ENCODE data around the gene NBAS. TPM values are rescaled to one million over a fixed set of nuclear protein-coding genes. Genes with fewer than 3 reads are reported as not detected.
"Not testable (repeated sequence)": the region's sequence is repeated elsewhere in the genome, so short reads cannot be mapped to it uniquely, and the experiment has no call there.

Gene NBAS
- total RNA-seq, 2 experiments from 2014 or later = 31.9 to 32.9 TPM

GRCh38 chr2:15354596-15355366 is 206.4 kb downstream of the NBAS start:
- Mint-ChIP-seq H3K9me3 (no peaks in the 10 kb centered on the region), H3K4me3 (no peak overlapping the region), H3K27ac (no peak overlapping the region), H3K4me1 (no peaks in the 10 kb centered on the region), H3K27me3 (no peaks in the 10 kb centered on the region), H3K36me3 (peaks cover 47% of the 10 kb centered on the region)
- no peak for DNase-seq
- ATAC-seq (ENCODE audit: low read depth) = no peak
- POLR2A ChIA-PET = no interaction called here

- no peak for DNase-seq
- POLR2A ChIA-PET = no interaction called here
- no peak for ATAC-seq (ENCODE audit: low read depth)
- H3K4me1 Mint-ChIP-seq = no peaks in the 10 kb centered on the region
- H3K9me3 Mint-ChIP-seq = no peaks in the 10 kb centered on the region
- no peaks in the 10 kb centered on the region for H3K27me3 Mint-ChIP-seq
- no peak overlapping the region for H3K27ac Mint-ChIP-seq
- H3K36me3 Mint-ChIP-seq = peaks cover 54% of the 10 kb centered on the region
- no peak overlapping the region for H3K4me3 Mint-ChIP-seq
Observed at GRCh38 chr2:15352363-15352762, 208.8 kb downstream of the NBAS start.

- Mint-ChIP-seq H3K9me3 (peaks cover 1% of the 10 kb centered on the region), H3K27ac (no peak overlapping the region), H3K36me3 (peaks cover 57% of the 10 kb centered on the region), H3K4me3 (no peak overlapping the region), H3K27me3 (no peaks in the 10 kb centered on the region), H3K4me1 (no peaks in the 10 kb centered on the region)
- DNase-seq (no peak), ATAC-seq (ENCODE audit: low read depth) (no peak)
- POLR2A ChIA-PET = no interaction called here
Observed at GRCh38 chr2:15348636-15349035, 212.5 kb downstream of the NBAS start.

- DNase-seq (no peak), ATAC-seq (ENCODE audit: low read depth) (no peak)
- Mint-ChIP-seq H3K27me3 (no peaks in the 10 kb centered on the region), H3K9me3 (peaks cover 2% of the 10 kb centered on the region), H3K4me1 (no peaks in the 10 kb centered on the region), H3K4me3 (no peak overlapping the region), H3K36me3 (peaks cover 53% of the 10 kb centered on the region), H3K27ac (no peak overlapping the region)
- POLR2A ChIA-PET = no interaction called here
Observed at GRCh38 chr2:15348045-15348444, 213.1 kb downstream of the NBAS start.

- Mint-ChIP-seq H3K27me3 (no peaks in the 10 kb centered on the region), H3K27ac (no peak overlapping the region), H3K4me3 (no peak overlapping the region), H3K9me3 (peaks cover 3% of the 10 kb centered on the region), H3K36me3 (peaks cover 45% of the 10 kb centered on the region), H3K4me1 (no peaks in the 10 kb centered on the region)
- POLR2A ChIA-PET = no interaction called here
- ATAC-seq (ENCODE audit: low read depth) (no peak), DNase-seq (no peak)
Observed at GRCh38 chr2:15346624-15347023, 214.5 kb downstream of the NBAS start.

GRCh38 chr2:15337996-15338666 is 223.0 kb downstream of the NBAS start:
- Mint-ChIP-seq H3K27me3 (no peaks in the 10 kb centered on the region), H3K9me3 (peaks cover 1% of the 10 kb centered on the region), H3K27ac (no peak overlapping the region), H3K4me1 (peaks cover 7% of the 10 kb centered on the region), H3K4me3 (no peak overlapping the region), H3K36me3 (peaks cover 22% of the 10 kb centered on the region)
- POLR2A ChIA-PET = no interaction called here
- ATAC-seq (ENCODE audit: low read depth) (no peak), DNase-seq (no peak)

GRCh38 chr2:15334644-15335326 is 226.3 kb downstream of the NBAS start:
- no peak for ATAC-seq (ENCODE audit: low read depth)
- POLR2A ChIA-PET = no interaction called here
- H3K4me1 Mint-ChIP-seq = peaks cover 8% of the 10 kb centered on the region
- no peaks in the 10 kb centered on the region for H3K9me3 Mint-ChIP-seq
- no peak overlapping the region for H3K4me3 Mint-ChIP-seq
- no peaks in the 10 kb centered on the region for H3K27me3 Mint-ChIP-seq
- no peak for DNase-seq
- H3K27ac Mint-ChIP-seq = no peak overlapping the region
- peaks cover 13% of the 10 kb centered on the region for H3K36me3 Mint-ChIP-seq

GRCh38 chr2:15331787-15332186 is 229.3 kb downstream of the NBAS start:
- H3K4me3 Mint-ChIP-seq = no peak overlapping the region
- POLR2A ChIA-PET = no interaction called here
- no peak for ATAC-seq (ENCODE audit: low read depth)

GRCh38 chr2:15325296-15325695 is 235.8 kb downstream of the NBAS start:
- no peak overlapping the region for H3K27ac Mint-ChIP-seq
- H3K4me3 Mint-ChIP-seq = no peak overlapping the region
- no peaks in the 10 kb centered on the region for H3K9me3 Mint-ChIP-seq
- POLR2A ChIA-PET = no interaction called here
- peaks cover 28% of the 10 kb centered on the region for H3K36me3 Mint-ChIP-seq
- peaks cover 6% of the 10 kb centered on the region for H3K4me1 Mint-ChIP-seq
- ATAC-seq (ENCODE audit: low read depth) (no peak), DNase-seq (no peak)
- H3K27me3 Mint-ChIP-seq = no peaks in the 10 kb centered on the region

More at GRCh38 chr2:15331787-15332186, 229.3 kb downstream of the NBAS start:
- DNase-seq = no peak
- Mint-ChIP-seq H3K9me3 (no peaks in the 10 kb centered on the region), H3K36me3 (peaks cover 10% of the 10 kb centered on the region), H3K27ac (no peak overlapping the region), H3K27me3 (no peaks in the 10 kb centered on the region), H3K4me1 (peaks cover 8% of the 10 kb centered on the region)

- H3K4me3 Mint-ChIP-seq = no peak overlapping the region
- peaks cover 6% of the 10 kb centered on the region for H3K4me1 Mint-ChIP-seq
- peaks cover 3% of the 10 kb centered on the region for H3K9me3 Mint-ChIP-seq
- no peak for DNase-seq
- peaks cover 46% of the 10 kb centered on the region for H3K36me3 Mint-ChIP-seq
- H3K27ac Mint-ChIP-seq = no peak overlapping the region
- no peaks in the 10 kb centered on the region for H3K27me3 Mint-ChIP-seq
- POLR2A ChIA-PET = no interaction called here
- ATAC-seq (ENCODE audit: low read depth) = no peak
Observed at GRCh38 chr2:15323227-15323626, 237.9 kb downstream of the NBAS start.

GRCh38 chr2:15321481-15321880 is 239.7 kb downstream of the NBAS start:
- POLR2A ChIA-PET; H3K9me3 Mint-ChIP-seq; H3K27me3 Mint-ChIP-seq; H3K4me3 Mint-ChIP-seq; DNase-seq; H3K27ac Mint-ChIP-seq; ATAC-seq (ENCODE audit: low read depth); H3K4me1 Mint-ChIP-seq: not testable (repeated sequence)
- H3K36me3 Mint-ChIP-seq = peaks cover 59% of the 10 kb centered on the region

- peaks cover 10% of the 10 kb centered on the region for H3K9me3 Mint-ChIP-seq
- peak; percentile 29 for DNase-seq
- H3K4me3 Mint-ChIP-seq = no peak overlapping the region
- H3K27ac Mint-ChIP-seq = peak overlapping the region; percentile 25
- H3K4me1 Mint-ChIP-seq = peaks cover 26% of the 10 kb centered on the region
- ATAC-seq (ENCODE audit: low read depth) = no peak
- peaks cover 62% of the 10 kb centered on the region for H3K36me3 Mint-ChIP-seq
- POLR2A ChIA-PET = no interaction called here
- H3K27me3 Mint-ChIP-seq = no peaks in the 10 kb centered on the region
Observed at GRCh38 chr2:15316370-15316814, 244.7 kb downstream of the NBAS start.

GRCh38 chr2:15315411-15315810 is 245.7 kb downstream of the NBAS start:
- DNase-seq (no peak), ATAC-seq (ENCODE audit: low read depth) (no peak)
- H3K36me3 Mint-ChIP-seq = peaks cover 56% of the 10 kb centered on the region
- peaks cover 10% of the 10 kb centered on the region for H3K9me3 Mint-ChIP-seq
- POLR2A ChIA-PET = no interaction called here
- no peaks in the 10 kb centered on the region for H3K27me3 Mint-ChIP-seq
- H3K4me3 Mint-ChIP-seq = no peak overlapping the region
- peaks cover 35% of the 10 kb centered on the region for H3K4me1 Mint-ChIP-seq
- no peak overlapping the region for H3K27ac Mint-ChIP-seq

GRCh38 chr2:15313657-15314056 is 247.5 kb downstream of the NBAS start:
- H3K4me1 Mint-ChIP-seq = peaks cover 35% of the 10 kb centered on the region
- ATAC-seq (ENCODE audit: low read depth) (peak; percentile 29), DNase-seq (no peak)
- H3K27ac Mint-ChIP-seq = no peak overlapping the region
- POLR2A ChIA-PET = no interaction called here
- peaks cover 8% of the 10 kb centered on the region for H3K9me3 Mint-ChIP-seq
- H3K27me3 Mint-ChIP-seq = no peaks in the 10 kb centered on the region
- H3K4me3 Mint-ChIP-seq = no peak overlapping the region
- peaks cover 43% of the 10 kb centered on the region for H3K36me3 Mint-ChIP-seq

All from activated naive CD8-positive, alpha-beta T cell treated with anti-CD3 and anti-CD28 coated beads, Interleukin-2, amount 10 ng/mL, durations not matched to agents 7 days and 5 days (primary cell).